IPS-18c (cell line): ENCODE measurements around the gene LRP2BP.

Experiments used
- H3K4me3 ChIP-seq: 2 replicates; pipeline ENCODE4 v1.7.0; 2013; ENCODE audit warnings: low read depth, mild to moderate bottlenecking, low read length, moderate library complexity; ENCODE audit not compliant: insufficient read depth
- H3K9me3 ChIP-seq: one replicate; pipeline ENCODE4 v1.6.1; 2013; ENCODE audit warnings: mild to moderate bottlenecking, low read length, moderate library complexity; ENCODE audit not compliant: control insufficient read depth, insufficient read depth

The LRP2BP gene

DNA sequence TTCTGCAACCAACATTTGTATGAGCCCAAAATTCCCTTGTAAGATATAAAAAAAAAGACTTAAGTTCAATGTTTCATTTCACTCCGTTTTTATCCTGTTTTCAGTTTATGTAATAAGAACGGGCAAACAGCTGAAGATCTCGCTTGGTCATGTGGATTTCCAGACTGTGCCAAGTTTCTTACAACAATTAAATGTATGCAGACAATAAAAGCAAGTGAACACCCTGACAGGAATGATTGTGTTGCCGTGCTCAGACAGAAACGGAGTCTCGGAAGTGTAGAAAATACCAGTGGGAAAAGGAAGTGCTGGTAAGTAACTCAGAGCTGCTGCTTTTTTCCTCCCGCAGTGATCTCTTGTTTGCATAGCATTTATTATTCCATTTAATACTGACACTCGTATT is 3.7 kb upstream of the LRP2BP start:
- Histone ChIP-seq H3K9me3 (no peaks in the 10 kb centered on the region), H3K4me3 (no peak overlapping the region)

- no peaks in the 10 kb centered on the region for H3K9me3 ChIP-seq
- no peak overlapping the region for H3K4me3 ChIP-seq
Measured at GRCh38 chr4:185398618-185399017, 2.9 kb upstream of the LRP2BP start.

- H3K4me3 ChIP-seq, result peak within 1 kb of the TSS; percentile 71
- no peaks in the 10 kb centered on the region for H3K9me3 ChIP-seq
Measured at GRCh38 chr4:185396724-185397385, 1.1 kb upstream of the LRP2BP start, which contains the start of gene ANKRD37. TSS of gene ANKRD37 (plus strand) at chr4:185396841. CDS start at chr4:185396924, 83 bp downstream.

DNA sequence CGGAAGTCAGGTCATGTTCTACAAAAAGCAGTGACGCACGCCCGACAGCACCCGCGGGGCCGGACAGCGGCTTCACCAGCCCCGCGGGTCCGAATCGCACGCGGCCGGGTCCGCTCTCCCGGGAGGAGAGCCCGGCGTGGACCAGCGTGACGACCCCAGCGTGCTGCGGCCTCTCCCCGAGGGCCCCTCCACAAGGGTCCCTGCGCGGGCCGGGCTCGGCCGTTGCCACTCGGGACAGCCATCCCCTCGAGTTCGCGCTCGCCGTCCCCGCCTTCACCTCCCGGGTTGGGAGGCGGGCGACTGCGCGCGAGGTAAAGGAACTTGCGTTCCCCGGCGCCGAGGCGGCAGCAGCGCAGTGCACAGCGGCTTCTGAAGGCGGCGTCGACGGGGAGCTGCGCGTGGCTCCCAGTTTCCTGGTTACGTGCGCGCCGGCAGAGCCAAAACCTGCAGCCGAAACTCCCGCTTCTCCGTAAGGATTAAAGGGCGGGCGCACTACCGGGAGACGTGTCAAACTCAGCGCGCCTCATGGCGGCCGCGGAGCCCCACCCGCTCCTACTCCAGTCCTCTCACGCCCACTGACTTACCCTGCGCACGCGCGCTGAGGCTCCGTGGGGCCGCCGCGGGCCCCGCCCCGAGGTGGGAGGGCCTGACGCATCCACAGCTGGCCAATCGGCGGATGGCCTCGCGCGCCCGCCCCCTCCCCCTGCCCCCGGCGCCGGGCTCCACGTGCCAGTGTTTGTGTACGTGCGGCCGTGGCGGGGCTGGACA is 416 bp upstream of the LRP2BP start:
- H3K4me3 ChIP-seq, result peak overlapping the region; percentile 71
- H3K9me3 ChIP-seq, result no peaks in the 10 kb centered on the region

DNA sequence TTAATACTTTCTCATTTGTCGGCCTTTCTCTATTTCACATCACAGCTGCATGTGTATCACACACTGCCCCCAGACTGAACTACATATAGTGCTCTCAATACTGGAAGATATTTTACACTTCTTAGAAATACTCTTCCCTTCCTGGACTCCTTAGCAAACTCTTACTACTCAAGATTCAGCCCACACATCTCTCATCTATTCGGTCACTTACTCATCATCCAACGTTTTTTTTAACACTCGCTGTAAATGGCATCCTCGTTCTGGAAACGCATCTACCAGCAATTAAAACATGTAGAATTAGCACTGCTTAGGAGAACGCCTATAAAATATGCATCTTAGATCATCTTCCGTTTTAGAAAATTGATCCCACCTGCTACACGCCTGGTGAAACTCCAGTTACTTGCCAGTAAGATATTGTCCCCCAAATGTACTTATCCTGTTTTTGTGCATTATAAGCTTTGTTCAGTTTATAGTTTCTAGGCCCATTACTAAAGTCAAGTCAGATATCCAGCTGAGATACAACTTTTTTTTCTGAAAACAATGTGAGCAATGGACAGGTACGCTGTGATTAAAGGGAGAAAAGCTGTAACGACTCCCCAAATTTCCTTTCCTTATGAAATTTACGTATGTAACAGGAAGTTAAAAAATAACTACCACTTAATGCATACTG is 1.0 kb downstream of the LRP2BP start:
- Histone ChIP-seq H3K9me3 (no peaks in the 10 kb centered on the region), H3K4me3 (no peak overlapping the region)

DNA sequence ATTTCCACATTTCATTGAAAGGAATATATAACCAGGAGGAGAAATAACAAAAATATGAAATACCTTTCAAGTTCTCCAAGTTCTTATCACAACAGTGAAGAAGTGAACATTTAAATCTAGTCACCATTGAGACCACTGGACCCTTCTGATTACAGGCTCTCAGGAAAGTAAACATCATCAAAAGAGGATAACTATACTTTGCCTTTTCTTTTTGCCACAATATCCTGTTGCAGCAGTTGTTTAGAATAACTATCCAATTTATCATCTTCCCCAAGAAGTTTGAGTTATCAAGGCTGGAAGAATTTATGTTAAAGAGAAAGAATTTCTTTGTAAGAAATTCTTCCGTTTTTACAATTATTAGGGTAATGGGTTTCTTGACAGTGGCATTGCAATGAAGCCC is 3.6 kb downstream of the LRP2BP start:
- H3K4me3 ChIP-seq, result no peak overlapping the region
- H3K9me3 ChIP-seq, result no peaks in the 10 kb centered on the region

- no peaks in the 10 kb centered on the region for H3K9me3 ChIP-seq
Measured at GRCh38 chr4:185390941-185391340, 4.8 kb downstream of the LRP2BP start.

DNA sequence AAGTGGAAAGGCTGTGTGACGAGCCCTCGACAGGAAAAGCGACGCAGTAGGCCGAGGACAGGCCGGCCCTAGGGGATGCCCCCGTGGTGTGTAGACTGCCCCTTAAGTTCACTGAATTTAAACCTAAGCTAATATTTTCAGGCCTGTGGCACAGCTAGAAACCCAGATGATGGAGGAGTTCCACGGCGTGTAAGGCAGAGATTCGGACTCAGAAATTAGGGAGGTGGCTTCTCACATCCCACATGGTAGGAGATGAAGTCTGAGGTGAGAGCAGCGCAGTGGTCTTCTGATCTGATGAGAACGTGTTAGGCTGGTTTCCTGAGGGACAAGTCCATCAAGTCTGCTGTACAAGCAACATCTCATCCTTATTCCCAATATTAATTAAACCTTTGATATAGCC is 7.8 kb downstream of the LRP2BP start:
- H3K9me3 ChIP-seq, result no peaks in the 10 kb centered on the region
- H3K4me3 ChIP-seq, result no peak overlapping the region

More at GRCh38 chr4:185390941-185391340, 4.8 kb downstream of the LRP2BP start:
- no peak overlapping the region for H3K4me3 ChIP-seq

DNA sequence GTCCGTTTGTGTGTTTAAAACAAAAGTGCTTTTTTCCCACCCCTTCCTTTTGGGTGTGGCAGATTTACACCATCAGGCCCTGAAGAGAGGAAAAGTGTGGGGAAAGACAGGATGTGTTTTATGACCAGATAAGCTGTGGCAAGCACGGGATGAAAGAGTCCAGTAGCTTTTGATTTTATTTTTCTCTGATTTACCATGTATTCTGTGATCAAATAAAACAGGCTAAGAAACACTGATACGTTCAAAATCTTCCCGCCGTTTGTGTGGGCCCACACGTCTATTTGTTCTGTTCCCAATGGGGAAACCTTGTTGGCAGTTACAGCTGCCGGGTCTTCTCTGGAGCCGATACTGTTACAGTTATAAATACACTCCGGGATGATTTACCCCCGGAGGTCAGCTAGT is 10.8 kb downstream of the LRP2BP start:
- no peak overlapping the region for H3K4me3 ChIP-seq
- H3K9me3 ChIP-seq, result no peaks in the 10 kb centered on the region

- no peaks in the 10 kb centered on the region for H3K9me3 ChIP-seq
- H3K4me3 ChIP-seq, result no peak overlapping the region
Measured at GRCh38 chr4:185384061-185384460, 11.7 kb downstream of the LRP2BP start.

GRCh38 chr4:185383451-185383850 is 12.3 kb downstream of the LRP2BP start:
- Histone ChIP-seq H3K4me3 (no peak overlapping the region), H3K9me3 (no peaks in the 10 kb centered on the region)

GRCh38 chr4:185382754-185383153 is 13.0 kb downstream of the LRP2BP start:
- Histone ChIP-seq H3K4me3 (no peak overlapping the region), H3K9me3 (no peaks in the 10 kb centered on the region)

DNA sequence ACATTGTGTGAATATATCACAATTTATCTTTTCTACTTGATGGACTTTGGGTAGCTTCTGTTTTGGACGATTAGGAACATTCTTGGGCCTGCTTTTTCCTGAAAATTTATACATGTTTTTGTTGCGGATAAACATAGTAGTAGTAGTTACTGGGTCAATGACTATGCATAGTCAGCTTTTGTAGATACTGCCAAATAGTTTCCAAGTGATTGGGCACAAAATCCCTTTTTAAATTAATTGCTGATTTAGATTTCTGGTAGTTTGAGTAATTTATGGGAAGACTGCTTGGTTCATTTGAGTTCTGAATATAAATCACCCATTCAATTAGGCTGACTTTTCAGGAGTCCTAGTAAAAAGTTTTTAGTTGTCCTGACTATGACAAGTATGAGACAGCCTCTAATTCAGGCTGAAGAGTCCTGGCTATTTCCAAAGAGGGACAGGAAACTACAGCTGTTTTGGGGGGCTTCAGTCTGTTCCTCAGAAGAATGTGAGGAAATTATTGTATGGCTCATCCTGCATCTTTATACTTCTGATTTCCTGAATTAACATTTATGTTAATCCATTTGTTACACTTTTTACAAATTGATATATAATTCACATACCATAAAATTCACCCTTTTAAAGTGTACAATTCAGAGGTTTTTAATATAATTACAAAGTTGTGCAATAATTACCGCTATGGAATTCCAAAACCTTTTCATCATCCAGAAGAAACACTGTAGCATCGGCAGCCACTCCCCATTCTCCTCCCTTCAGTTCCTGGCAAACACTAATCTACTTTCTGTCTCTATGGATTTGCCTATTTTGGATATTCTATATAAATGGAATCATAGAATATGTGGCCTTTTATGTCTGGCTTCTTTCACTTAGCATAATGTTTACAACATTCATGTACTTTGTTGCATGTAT is 14.2 kb downstream of the LRP2BP start:
- Histone ChIP-seq H3K9me3 (no peaks in the 10 kb centered on the region), H3K4me3 (no peak overlapping the region)

GRCh38 chr4:185380320-185380719 is 15.4 kb downstream of the LRP2BP start:
- no peak overlapping the region for H3K4me3 ChIP-seq
- no peaks in the 10 kb centered on the region for H3K9me3 ChIP-seq

GRCh38 chr4:185379326-185380295 is 16.1 kb downstream of the LRP2BP start:
- Histone ChIP-seq H3K9me3 (no peaks in the 10 kb centered on the region), H3K4me3 (no peak overlapping the region)

DNA sequence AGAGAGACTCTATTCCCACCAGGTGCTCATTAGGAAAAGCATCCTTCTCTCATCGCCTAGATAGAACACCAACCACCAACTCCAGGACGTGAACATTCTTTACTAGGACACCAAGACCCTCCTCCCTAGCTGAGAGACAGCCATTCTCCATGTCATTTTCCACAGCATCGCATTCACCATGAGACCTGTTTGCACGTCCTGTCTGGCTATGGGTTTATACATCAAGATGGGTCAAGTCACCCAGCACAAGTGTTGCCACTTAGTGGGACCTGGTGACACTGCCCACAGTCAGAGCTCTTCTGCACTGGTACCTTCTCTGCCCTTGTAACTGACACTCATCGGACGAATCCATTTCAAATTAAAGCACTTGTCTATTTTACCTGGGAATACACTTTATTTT is 17.5 kb downstream of the LRP2BP start:
- Histone ChIP-seq H3K9me3 (no peaks in the 10 kb centered on the region), H3K4me3 (no peak overlapping the region)
